ENCODE measurements around the gene GMEB2. TPM values are rescaled to one million over a fixed set of nuclear protein-coding genes. Genes with fewer than 3 reads are reported as not detected.
"Not testable (repeated sequence)": the region's sequence is repeated elsewhere in the genome, so short reads cannot be mapped to it uniquely, and the experiment has no call there.

The GMEB2 gene, protein sequence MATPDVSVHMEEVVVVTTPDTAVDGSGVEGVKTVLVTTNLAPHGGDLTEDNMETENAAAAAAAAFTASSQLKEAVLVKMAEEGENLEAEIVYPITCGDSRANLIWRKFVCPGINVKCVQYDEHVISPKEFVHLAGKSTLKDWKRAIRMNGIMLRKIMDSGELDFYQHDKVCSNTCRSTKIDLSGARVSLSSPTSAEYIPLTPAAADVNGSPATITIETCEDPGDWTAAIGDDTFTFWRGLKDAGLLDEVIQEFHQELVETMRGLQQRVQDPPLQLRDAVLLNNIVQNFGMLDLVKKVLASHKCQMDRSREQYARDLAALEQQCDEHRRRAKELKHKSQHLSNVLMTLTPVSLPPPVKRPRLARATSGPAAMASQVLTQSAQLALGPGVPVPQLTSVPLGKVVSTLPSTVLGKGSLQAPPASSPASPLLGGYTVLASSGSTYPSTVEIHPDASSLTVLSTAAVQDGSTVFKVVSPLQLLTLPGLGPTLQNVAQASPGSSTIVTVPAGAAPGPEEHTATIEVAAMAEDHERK
- 19.3 and 19.7 TPM in 2 replicates for total RNA-seq (2014; rRNA removed; shearing (Covaris generic))

DNA sequence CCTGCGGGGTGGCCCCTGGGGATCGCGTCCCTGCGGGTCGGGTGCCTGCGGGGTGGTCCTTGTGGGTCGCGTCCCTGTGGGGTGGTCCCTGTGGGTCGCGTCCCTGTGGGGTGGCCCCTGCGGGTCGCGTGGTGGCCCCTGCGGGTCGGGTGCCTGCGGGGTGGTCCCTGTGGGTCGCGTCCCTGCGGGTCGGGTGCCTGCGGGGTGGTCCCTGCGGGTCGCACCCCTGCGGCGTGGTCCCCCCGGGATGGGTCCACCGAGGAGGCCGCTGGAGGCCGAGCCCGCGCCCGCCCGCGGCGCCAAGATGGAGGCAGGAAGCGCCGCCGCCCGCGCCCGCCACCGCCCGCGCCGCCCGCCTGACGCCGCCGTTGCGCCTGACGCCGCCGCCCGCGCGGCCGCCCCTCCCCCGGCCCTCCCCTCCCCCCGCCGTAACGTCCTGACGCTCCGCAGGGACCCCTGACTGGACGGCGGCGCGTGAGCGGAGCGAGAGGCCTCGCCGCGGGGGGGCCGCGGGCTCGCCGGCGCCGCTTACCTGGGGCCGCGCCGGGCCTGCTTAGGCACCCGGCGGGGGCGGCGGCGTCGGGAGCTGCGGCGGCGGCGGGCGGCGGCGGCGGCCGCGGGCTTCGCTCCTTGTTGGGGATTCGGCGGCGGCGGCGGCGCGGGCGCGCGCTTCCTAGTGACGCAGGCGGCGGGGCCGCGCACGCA, at the start of gene GMEB2:
Gene GMEB2, minus strand, starts transcription at position 678 of the 705 bp plus-strand sequence. CDS start 7,704 bp downstream, outside the sequence.
- DNase-seq (ENCODE audit: low spot score) = peak; percentile 74
- in situ Hi-C loops (cut with HindIII; ENCODE audit: low sequenced_read_pairs) = no loop called here

GRCh38 chr20:63675681-63676368, 48.9 kb upstream of the GMEB2 start:
- in situ Hi-C loops (cut with HindIII; ENCODE audit: low sequenced_read_pairs) = no loop called here
- no peak for DNase-seq (ENCODE audit: low spot score)

- no peak for DNase-seq (ENCODE audit: low spot score)
- in situ Hi-C loops (cut with HindIII; ENCODE audit: low sequenced_read_pairs) = no loop called here
Measured at GRCh38 chr20:63673951-63674350, 47.0 kb upstream of the GMEB2 start.

DNA sequence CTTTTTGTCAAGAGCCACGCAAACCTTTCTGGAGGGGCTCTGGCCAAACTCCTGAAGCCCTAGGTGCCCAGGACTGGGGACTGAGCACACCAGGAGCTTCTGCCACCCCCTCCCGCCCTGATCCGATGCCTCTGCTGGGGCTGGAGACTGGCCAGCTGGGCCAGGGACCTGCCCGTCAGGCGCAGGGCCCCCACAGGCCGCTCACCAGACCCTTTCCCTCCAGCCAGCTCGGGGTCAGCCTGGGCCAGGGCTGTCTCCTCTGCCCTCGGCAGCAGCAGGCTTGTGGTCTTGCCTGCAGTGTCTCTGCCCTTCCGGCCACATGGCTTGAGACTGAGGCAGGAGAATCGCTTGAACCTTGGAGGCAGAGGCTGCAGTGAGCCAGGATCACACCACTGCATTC, 45.8 kb upstream of the GMEB2 start:
- in situ Hi-C loops (cut with HindIII; ENCODE audit: low sequenced_read_pairs) = no loop called here
- no peak for DNase-seq (ENCODE audit: low spot score)

DNA sequence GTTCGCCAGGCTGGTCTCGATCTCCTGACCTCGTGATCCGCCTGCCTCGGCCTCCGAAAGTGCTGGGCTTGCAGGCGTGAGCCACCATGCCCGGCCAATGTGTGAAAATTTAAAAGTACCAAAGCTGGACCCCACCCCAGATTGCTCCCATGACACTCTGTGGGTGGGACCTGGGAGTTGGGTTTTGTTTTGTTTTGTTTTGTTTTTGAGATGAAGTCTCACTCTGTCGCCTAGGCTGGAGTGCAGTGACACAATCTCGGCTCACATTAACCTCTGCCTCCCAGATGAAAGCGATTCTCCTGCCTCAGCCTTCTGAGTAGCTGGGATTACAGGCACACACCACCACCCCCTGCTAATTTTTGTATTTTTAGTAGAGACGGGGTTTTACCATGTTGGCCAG, 44.8 kb upstream of the GMEB2 start:
- in situ Hi-C loops (cut with HindIII; ENCODE audit: low sequenced_read_pairs); DNase-seq (ENCODE audit: low spot score): not testable (repeated sequence)

- DNase-seq (ENCODE audit: low spot score) = no peak
- in situ Hi-C loops (cut with HindIII; ENCODE audit: low sequenced_read_pairs) = no loop called here
Measured at GRCh38 chr20:63668351-63668750, 41.5 kb upstream of the GMEB2 start.

DNA sequence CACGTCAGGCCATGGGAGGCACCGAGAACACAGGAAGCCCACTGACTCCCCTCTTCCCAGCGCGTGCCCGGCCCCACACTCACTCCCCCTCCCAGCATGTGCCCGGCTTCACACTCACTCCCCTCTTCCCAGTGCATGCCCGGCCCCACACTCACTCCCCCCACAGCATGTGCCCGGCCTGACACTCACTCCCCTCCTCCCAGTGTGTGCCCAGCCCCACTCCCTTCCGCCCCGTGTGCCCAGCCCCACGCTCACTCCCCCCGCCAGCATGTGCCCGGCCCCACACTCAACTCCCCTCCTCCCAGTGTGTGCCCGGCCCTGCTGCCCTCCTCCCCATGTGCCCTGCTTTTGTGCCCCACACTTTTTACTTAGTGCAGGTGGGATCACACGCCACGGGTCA, 41.0 kb upstream of the GMEB2 start:
- DNase-seq (ENCODE audit: low spot score) = no peak
- in situ Hi-C loops (cut with HindIII; ENCODE audit: low sequenced_read_pairs) = no loop called here

DNA sequence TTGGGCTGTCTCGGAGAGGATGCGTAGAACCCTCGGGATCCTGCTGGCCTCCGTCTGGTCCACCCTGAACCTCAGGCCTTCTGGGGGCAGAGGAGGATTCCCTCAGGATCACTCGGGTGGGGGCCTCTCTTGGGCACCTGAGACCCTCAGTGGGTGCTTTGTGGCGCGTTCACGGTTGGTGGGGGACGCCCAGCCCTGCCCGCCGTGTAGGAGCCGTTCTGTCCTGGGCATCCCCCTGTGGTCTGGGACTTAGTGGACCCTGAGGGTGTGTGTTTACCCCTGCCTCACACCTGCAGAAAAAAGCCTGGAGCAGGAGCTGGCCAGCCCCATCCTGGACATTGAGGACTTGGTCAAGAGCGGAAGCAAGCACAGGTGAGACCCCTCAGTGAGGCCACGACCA, 38.8 kb upstream of the GMEB2 start:
- DNase-seq (ENCODE audit: low spot score) = no peak
- in situ Hi-C loops (cut with HindIII; ENCODE audit: low sequenced_read_pairs) = no loop called here

DNA sequence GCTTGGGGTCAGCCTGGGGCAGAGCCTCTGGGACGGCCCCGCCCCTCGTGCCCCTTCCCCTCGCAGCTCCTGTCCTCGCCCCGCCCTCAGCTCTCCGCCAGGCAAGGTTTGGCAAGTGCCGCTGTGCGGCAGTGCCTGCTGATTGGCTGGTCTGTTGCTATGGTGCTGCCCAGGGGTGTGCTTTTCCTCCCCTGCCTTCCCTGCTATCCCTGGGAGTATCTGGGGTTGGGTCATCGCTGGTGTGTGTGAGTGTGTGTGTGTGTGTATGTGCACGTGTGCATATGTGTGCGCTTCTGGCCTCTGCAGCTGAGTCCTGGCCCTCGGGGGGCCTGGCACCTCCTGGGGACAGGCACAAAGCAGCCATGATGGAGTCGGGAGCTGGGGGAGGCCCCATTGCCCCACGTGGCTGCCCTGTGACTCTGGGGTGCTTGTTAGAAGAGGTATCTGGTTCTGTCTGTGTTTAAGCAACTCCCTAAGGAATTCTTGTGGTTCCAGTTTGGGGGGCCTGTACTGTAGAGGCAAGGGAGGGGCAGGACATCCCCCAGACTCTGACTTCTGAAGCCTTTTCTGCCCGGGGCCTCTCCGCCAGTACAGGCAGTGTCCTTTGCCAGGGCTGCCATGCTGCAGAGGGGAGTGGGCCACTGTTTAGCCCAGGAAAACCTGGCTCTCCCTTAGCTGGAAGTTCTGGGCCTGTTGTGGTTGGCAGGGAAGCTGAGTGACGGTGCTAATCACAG, 38.1 kb upstream of the GMEB2 start:
- DNase-seq (ENCODE audit: low spot score) = peak; percentile 90
- in situ Hi-C loops (cut with HindIII; ENCODE audit: low sequenced_read_pairs) = no loop called here

- in situ Hi-C loops (cut with HindIII; ENCODE audit: low sequenced_read_pairs) = no loop called here
- no peak for DNase-seq (ENCODE audit: low spot score)
Measured at GRCh38 chr20:63664143-63664851, 37.4 kb upstream of the GMEB2 start.

DNA sequence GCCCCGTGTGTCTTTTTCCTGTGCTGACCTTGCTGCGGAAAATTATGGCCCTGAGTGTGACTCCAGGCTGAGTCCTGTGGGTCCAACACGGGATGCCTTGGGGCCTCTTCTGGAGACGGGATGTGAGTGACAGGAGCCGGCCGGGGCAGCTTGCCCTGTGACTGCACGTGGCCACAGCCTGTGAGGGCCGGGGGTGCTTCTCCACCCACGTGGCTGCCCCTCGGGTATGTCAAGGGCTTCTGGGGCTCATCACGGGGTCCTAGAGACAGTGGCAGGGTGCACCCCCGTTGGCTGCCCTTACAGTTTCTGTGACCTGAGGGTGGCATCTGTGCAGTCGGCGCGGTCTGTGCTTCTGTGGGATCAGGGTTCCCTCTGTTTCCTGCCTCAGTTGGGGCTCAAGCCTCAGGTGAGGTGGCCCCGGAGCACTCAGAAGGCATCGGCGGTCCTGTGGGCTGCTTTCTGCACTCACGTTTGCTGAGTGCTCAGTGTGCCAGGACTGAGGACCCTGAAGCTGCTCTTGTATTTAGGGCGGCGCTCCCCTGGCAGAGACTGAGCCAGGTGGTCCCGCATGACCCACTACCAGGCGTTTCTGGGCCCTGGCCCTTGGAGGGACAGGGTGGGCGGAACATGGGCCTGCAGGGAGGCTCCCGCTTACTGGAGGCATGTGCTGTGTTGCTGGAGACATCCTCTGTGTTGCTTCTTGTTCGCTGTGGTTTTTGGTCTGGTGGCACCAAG, 36.6 kb upstream of the GMEB2 start:
- in situ Hi-C loops (cut with HindIII; ENCODE audit: low sequenced_read_pairs) = no loop called here
- no peak for DNase-seq (ENCODE audit: low spot score)

- DNase-seq (ENCODE audit: low spot score) = no peak
- in situ Hi-C loops (cut with HindIII; ENCODE audit: low sequenced_read_pairs) = no loop called here
Measured at GRCh38 chr20:63662813-63663189, 35.9 kb upstream of the GMEB2 start.

DNA sequence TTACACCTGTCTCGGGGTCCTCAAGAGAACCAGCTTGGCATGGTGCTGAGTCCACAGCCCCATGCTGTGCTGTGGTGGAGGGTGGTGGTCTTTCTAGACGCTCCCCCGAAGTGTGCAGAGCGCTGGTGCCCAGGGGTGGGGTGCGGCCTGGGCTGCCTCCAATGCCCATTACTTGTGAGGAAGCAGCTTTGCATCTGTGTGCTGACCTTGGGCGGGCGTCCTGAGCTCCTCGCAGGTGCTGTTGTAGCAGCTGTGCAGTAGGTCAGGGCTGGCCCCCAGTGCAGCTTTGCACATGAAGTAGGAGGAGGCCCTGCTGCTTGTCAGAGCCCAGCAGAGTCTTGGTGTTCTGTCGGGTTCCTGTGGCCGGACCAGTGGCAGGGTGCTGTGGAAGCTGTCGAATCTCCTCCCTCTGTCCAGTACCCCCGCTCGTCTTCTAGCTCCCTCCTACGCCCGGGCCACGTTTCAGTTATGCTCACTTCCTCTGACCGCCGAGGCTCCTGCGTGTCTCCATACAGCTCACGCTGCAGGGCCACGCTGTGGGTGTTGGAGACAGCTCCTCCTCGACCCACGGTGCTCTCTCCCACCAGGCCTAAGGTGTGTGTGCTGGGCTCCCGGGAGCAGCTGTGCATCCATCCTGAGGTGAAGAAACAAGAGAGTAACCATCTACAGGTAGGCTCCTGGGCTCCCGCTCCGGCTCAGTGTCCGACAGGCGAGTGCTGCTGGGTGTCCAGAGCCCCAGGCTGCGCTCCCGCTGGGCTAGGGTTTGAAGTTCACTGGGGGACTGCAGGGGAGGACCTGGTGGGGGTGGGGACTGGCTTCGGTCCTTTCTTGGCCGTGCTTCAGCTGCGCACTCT, 35.3 kb upstream of the GMEB2 start:
- DNase-seq (ENCODE audit: low spot score) = no peak
- in situ Hi-C loops (cut with HindIII; ENCODE audit: low sequenced_read_pairs) = no loop called here

- no peak for DNase-seq (ENCODE audit: low spot score)
- in situ Hi-C loops (cut with HindIII; ENCODE audit: low sequenced_read_pairs) = no loop called here
Measured at GRCh38 chr20:63661108-63661507, 34.2 kb upstream of the GMEB2 start.

DNA sequence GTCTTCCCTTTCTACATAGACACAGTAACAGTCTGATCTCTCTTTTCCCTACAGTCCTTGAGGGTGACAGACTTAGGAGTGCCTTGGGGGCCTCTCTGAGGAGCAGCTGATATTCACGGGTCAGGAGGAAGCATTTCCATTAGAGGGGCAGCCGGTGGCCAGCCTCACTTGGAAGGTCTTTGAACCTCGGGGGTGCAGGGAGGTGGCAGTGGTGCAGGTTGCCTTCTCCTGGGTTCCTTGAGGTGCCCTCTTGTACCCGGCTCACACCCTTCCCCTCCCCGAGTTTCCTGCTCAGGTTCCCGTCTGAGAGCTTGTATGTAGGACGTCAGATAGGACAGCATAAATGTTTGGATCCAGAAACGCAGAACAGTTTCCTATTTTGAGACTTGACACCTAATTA, 33.7 kb upstream of the GMEB2 start:
- in situ Hi-C loops (cut with HindIII; ENCODE audit: low sequenced_read_pairs) = no loop called here
- DNase-seq (ENCODE audit: low spot score) = no peak

DNA sequence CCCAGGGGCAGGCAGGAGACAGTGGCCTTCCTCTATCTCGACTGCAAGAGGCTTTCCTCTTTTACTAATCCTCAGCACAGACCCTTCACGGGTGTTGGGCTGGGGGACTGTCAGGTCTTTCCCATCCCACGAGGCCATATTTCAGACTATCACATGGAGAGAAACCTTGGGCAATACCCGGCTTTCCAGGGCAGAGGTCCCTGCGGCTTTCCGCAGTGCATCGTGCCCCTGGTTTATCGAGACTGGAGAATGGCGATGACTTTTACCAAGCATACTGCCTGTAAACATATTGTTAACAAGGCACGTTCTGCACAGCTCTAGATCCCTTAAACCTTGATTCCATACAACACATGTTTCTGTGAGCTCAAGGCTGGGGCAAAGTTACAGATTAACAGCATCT, 33.3 kb upstream of the GMEB2 start:
- in situ Hi-C loops (cut with HindIII; ENCODE audit: low sequenced_read_pairs); DNase-seq (ENCODE audit: low spot score): not testable (repeated sequence)

DNA sequence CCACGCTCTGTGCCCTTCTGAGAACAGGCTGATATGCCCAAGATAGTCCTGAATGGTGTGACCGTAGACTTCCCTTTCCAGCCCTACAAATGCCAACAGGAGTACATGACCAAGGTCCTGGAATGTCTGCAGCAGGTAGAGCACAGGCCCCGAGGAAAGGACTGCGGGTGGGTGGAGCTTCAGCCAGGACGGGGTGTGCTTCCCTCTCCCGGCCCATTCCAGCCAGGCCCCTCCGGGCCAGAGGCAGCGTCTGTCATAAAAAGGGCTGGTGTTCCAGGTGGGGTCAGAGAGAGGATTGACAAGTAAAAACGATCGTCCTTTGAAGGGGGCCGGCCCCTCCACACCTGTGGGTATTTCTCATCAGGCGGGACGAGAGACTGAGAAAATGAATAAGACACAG, 32.5 kb upstream of the GMEB2 start:
- in situ Hi-C loops (cut with HindIII; ENCODE audit: low sequenced_read_pairs) = no loop called here
- DNase-seq (ENCODE audit: low spot score) = no peak

Data from G401 (cell line).